Heart left ventricle (tissue), 16 donors: ENCODE measurements around the gene RPS23. TPM values are rescaled to one million over a fixed set of nuclear protein-coding genes. Genes with fewer than 3 reads are reported as not detected.
A peak's percentile ranks its signal among the peaks of the same experiment; 100 is the strongest.

Source experiments
- ATAC-seq, 4 donors: fragments of 200-7000 bp; cut with Tn5 transposase; one replicate each; pipeline ENCODE4 v1.9.1; 2020 to 2022; ENCODE audit warnings: moderate library complexity in 4 of 4, mild to moderate bottlenecking in 3 of 4, moderate number of reproducible peaks in 1 of 4
- DNase-seq, 5 donors: peaks; one replicate each; pipeline ENCODE4 v3.0.0-alpha.2; 2020
- H3K27ac ChIP-seq, 12 donors: fragments of 200-600 bp; sonication (generic) in 4 of 12; one replicate each; pipeline versions ENCODE4 v1.5.0 to v1.8.0; 2016 to 2022; ENCODE audit warnings: mild to moderate bottlenecking in 2 of 12
- H3K27me3 ChIP-seq, 9 donors: fragments of 200-600 bp; sonication (generic) in 2 of 9; one replicate each; pipeline versions ENCODE4 v1.5.1 to v1.8.0; 2016 to 2022; ENCODE audit warnings: mild to moderate bottlenecking in 3 of 9
- H3K36me3 ChIP-seq, 9 donors: fragments of 200-600 bp; sonication (generic) in 2 of 9; one replicate each; pipeline versions ENCODE4 v1.5.0 to v1.8.0; 2018 to 2022; ENCODE audit warnings: mild to moderate bottlenecking in 2 of 9
- H3K4me1 ChIP-seq, 12 donors: fragments of 200-600 bp; sonication (generic) in 4 of 12; one replicate each; pipeline versions ENCODE4 v1.5.0 to v1.8.0; 2016 to 2022; ENCODE audit warnings: mild to moderate bottlenecking in 3 of 12
- H3K4me3 ChIP-seq, 12 donors: fragments of 200-600 bp; sonication (generic) in 4 of 12; one replicate each; pipeline versions ENCODE4 v1.5.0 to v1.8.0; 2017 to 2022; ENCODE audit warnings: mild to moderate bottlenecking in 9 of 12, moderate library complexity in 4 of 12
- H3K9me3 ChIP-seq, 12 donors: fragments of 200-600 bp; sonication (generic) in 4 of 12; one replicate each; pipeline versions ENCODE4 v1.5.0 to v1.8.0; 2016 to 2022; ENCODE audit warnings: mild to moderate bottlenecking in 1 of 12
- CTCF ChIP-seq, 12 donors: fragments of 200-600 bp; sonication (generic) in 4 of 12; IDR thresholded peaks; one replicate each; pipeline versions ENCODE4 v1.5.0 to v1.8.0; 2018 to 2022; ENCODE audit warnings: antibody characterized with exemption in 12 of 12, mild to moderate bottlenecking in 5 of 12
- POLR2A ChIP-seq, 2 donors: fragments of 450-650 bp; IDR thresholded peaks; one replicate each; pipeline ENCODE4 v1.6.1; 2017; ENCODE audit warnings: antibody characterized with exemption in 2 of 2, mild to moderate bottlenecking in 2 of 2, moderate library complexity in 2 of 2
- WGBS, 4 donors: extraction: QIAGEN DNeasy Blood & Tissue Kit in 2 of 4; methylation state at CpG; one replicate each; pipeline versions ENCODE4 v1.1.5 to v1.1.7; 2013 to 2018; 5-methylcytosine and 5-hydroxymethylcytosine counted together
- intact Hi-C, 10 donors: fragments of 100-400 bp; cut with DNase I; formaldehyde crosslinking; loops; one replicate each; pipeline versions ENCODE4 v1.11.1 to v1.14.2; 2022
- polyA plus RNA-seq, 2 donors: library from polyadenylated mRNA; stranded (reverse); fragments of 200-250 nt; gene quantifications; one replicate each; pipeline ENCODE4 v1.2.3, GENCODE V29; 2013
- total RNA-seq, 9 donors: library from RNA; depleted of rRNA in 2 of 9; stranded (reverse); fragments of >200 nt in 2 of 9; fragmentation: NEBNext Ultra II Directional in 3 of 9; extraction: Animal tissue kit (Norgen Biotek cat#: 25700) in 3 of 9; gene quantifications; one replicate each; pipeline versions ENCODE4 v1.1.0 to v1.2.4, GENCODE V29; 2016 to 2023
- donor health status: ischemic (EF 13 %, LVEDD 7.1; RV severe dilation, severe dysfunction).
- donor health status: healthy with polysubstance abuse.
- donor health status: DM: no; HTN: yes; CAD: no.
- donor health status: DM: no; HTN: no; CAD: no.
- donor health status: ischemic (EF 25% LVEDD 6.9; RV normal size, moderate dysfunction).
- donor health status: ischemic (EF 25% LVEDD 5.7; RV mildly dilated, moderate dysfunction).
- donor health status: healthy.
- donor health status: DM: yes; HTN: yes; CAD: no.
- donor health status: ischemic (EF 35%, LVEDD 5.7; RV mildly dilated, moderate dysfunction).
- donor health status: nonischemic (EF 11% LVEDD 7.7; RV severe dilation, severe dysfunction).
- donor health status: DM: yes; HTN: yes; CAD: no.
- donor health status: PGD.
- donor health status: ischemic (EF 29% LVEDD 5.4; RV normal size, mild dysfunction).
- donor health status: nonischemic (EF 23%, LVEDD 6.1; RV moderate dilation, normal function).

Gene RPS23
- total and polyA plus RNA-seq, 11 donors = 969 to 2,612 (median 1,298) TPM

GRCh38 chr5:82291420-82291819 is 13.3 kb upstream of the RPS23 start:
- no peak for ATAC-seq
- DNase-seq = no peak
- WGBS, 4 donors = 72 to 81% (median 79%) methylated on average over 2 of the region's 2 CpGs
- H3K27ac ChIP-seq = no peak overlapping the region
- TF ChIP-seq POLR2A (IDR thresholded peaks at IDR 0.05) (no peak), CTCF (IDR thresholded peaks at IDR 0.05) (no peak)
- intact Hi-C loops = no loop called here
- H3K27me3 ChIP-seq = no peaks in the 10 kb centered on the region
- H3K4me3 ChIP-seq = no peak overlapping the region
- H3K36me3 ChIP-seq = no peaks in the 10 kb centered on the region
- H3K9me3 ChIP-seq = no peaks in the 10 kb centered on the region
- H3K4me1 ChIP-seq = peaks cover 0 to 8% (median 0%) of the 10 kb centered on the region in 12 donors

- ATAC-seq (peak; percentile 66 to 93 (median 79)), DNase-seq (peak in 1 of 5 donors; percentile 43)
- Histone ChIP-seq H3K27ac (no peak overlapping the region), H3K4me3 (no peak overlapping the region), H3K36me3 (no peaks in the 10 kb centered on the region), H3K27me3 (no peaks in the 10 kb centered on the region), H3K9me3 (no peaks in the 10 kb centered on the region), H3K4me1 (peaks cover 0 to 8% (median 0%) of the 10 kb centered on the region in 12 donors)
- intact Hi-C loops = no loop called here
- WGBS, 4 donors = 69 to 84% (median 74%) methylated on average over 5 to 6 of the region's 6 CpGs
- no peak for TF ChIP-seq POLR2A (IDR thresholded peaks at IDR 0.05)
These were observed 12.8 kb upstream of the RPS23 start for GRCh38 chr5:82290908-82291307.

- H3K36me3 ChIP-seq = no peaks in the 10 kb centered on the region
- WGBS, 4 donors = 88 to 98% (median 90%) methylated on average over 2 of the region's 2 CpGs
These were observed 11.9 kb upstream of the RPS23 start for GRCh38 chr5:82290005-82290404.

GRCh38 chr5:82287625-82288024 is 9.5 kb upstream of the RPS23 start:
- no peaks in the 10 kb centered on the region for H3K36me3 ChIP-seq
- no peak overlapping the region for H3K4me3 ChIP-seq
- intact Hi-C loops = no loop called here
- DNase-seq (no peak), ATAC-seq (no peak)
- H3K27me3 ChIP-seq = no peaks in the 10 kb centered on the region
- TF ChIP-seq POLR2A (IDR thresholded peaks at IDR 0.05) = no peak
- no peak for TF ChIP-seq CTCF (IDR thresholded peaks at IDR 0.05)
- no peaks in the 10 kb centered on the region for H3K9me3 ChIP-seq
- H3K27ac ChIP-seq = no peak overlapping the region
- 83 to 89% (median 86%) methylated on average over 3 of the region's 3 CpGs for WGBS, 4 donors
- H3K4me1 ChIP-seq = peaks cover 0 to 8% (median 0%) of the 10 kb centered on the region in 12 donors

More at GRCh38 chr5:82290005-82290404, 11.9 kb upstream of the RPS23 start:
- Histone ChIP-seq H3K27me3 (no peaks in the 10 kb centered on the region), H3K4me1 (peaks cover 0 to 8% (median 0%) of the 10 kb centered on the region in 12 donors), H3K4me3 (no peak overlapping the region), H3K9me3 (no peaks in the 10 kb centered on the region), H3K27ac (no peak overlapping the region)
- intact Hi-C loops = no loop called here
- DNase-seq = no peak
- TF ChIP-seq POLR2A (IDR thresholded peaks at IDR 0.05) (no peak), CTCF (IDR thresholded peaks at IDR 0.05) (no peak)
- ATAC-seq = no peak

GRCh38 chr5:82285206-82285605 is 7.1 kb upstream of the RPS23 start:
- no peaks in the 10 kb centered on the region for H3K9me3 ChIP-seq
- WGBS, 4 donors = 90 to 96% (median 94%) methylated on average over 6 of the region's 6 CpGs
- H3K4me1 ChIP-seq = peaks cover 0 to 5% (median 0%) of the 10 kb centered on the region in 12 donors
- H3K27ac ChIP-seq = no peak overlapping the region
- H3K36me3 ChIP-seq = no peaks in the 10 kb centered on the region
- TF ChIP-seq POLR2A (IDR thresholded peaks at IDR 0.05) = no peak
- no peak for TF ChIP-seq CTCF (IDR thresholded peaks at IDR 0.05)
- DNase-seq (no peak), ATAC-seq (peak in 1 of 4 donors; percentile 16)
- H3K27me3 ChIP-seq = no peaks in the 10 kb centered on the region
- H3K4me3 ChIP-seq = no peak overlapping the region
- intact Hi-C loops = no loop called here
